Measurements from ENCODE around the gene TRIM31. TPM values are rescaled to one million over a fixed set of nuclear protein-coding genes. Genes with fewer than 3 reads are reported as not detected.

Gene TRIM31
- total and polyA plus RNA-seq, 4 donors: 0.30 to 1.4 (median 0.31) TPM; not detected in 1

DNA sequence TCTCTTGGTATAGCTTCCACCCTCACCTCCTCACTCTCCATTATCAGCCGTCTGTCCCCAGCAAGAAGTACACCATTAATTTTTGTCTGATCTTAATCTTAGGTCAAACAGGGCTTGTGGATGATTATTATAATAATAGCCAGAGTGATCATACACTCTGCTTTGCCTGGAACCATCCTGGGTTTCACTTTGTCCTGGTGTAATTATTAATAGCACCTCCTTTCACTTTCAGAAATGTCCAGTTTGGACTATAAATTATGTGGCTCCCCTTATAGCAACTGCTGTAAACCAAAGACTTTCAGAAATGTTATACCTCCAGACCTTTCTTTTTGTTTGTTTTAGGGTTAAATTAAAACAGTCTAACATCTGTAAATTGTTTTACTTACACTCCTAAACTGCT, 951 bp upstream of the TRIM31 start:
- WGBS, 2 donors: 55 to 81% methylated on average over 1 of the region's 1 CpG
- Histone ChIP-seq H3K27me3 (ENCODE audit: control insufficient read depth in 3 of 3, insufficient read depth in 3 of 3, low read length in 2 of 3) (peaks cover 0 to 54% (median 41%) of the 10 kb centered on the region in 3 donors), H3K9me3 (ENCODE audit: control insufficient read depth in 4 of 4, insufficient read depth in 3 of 4, low read length in 3 of 4) (no peaks in the 10 kb centered on the region), H3K36me3 (ENCODE audit: control insufficient read depth in 4 of 4, insufficient read depth in 4 of 4, low read length in 4 of 4) (no peaks in the 10 kb centered on the region), H3K27ac (ENCODE audit: low read depth in 1 of 2, low read length in 1 of 2) (no peak overlapping the region), H3K9ac (ENCODE audit: insufficient read depth in 1 of 2, low read length in 2 of 2) (no peak overlapping the region), H3K4me3 (no peak overlapping the region), H3K4me1 (ENCODE audit: control insufficient read depth in 5 of 5, insufficient read depth in 5 of 5, low read length in 5 of 5) (no peaks in the 10 kb centered on the region)
- no peak for DNase-seq
- ATAC-seq (ENCODE audit: insufficient read depth, low FRiP score): no peak
- TF ChIP-seq CTCF (IDR thresholded peaks at IDR 0.05; ENCODE audit: control extremely low read depth, extremely low read depth): no peak

DNA sequence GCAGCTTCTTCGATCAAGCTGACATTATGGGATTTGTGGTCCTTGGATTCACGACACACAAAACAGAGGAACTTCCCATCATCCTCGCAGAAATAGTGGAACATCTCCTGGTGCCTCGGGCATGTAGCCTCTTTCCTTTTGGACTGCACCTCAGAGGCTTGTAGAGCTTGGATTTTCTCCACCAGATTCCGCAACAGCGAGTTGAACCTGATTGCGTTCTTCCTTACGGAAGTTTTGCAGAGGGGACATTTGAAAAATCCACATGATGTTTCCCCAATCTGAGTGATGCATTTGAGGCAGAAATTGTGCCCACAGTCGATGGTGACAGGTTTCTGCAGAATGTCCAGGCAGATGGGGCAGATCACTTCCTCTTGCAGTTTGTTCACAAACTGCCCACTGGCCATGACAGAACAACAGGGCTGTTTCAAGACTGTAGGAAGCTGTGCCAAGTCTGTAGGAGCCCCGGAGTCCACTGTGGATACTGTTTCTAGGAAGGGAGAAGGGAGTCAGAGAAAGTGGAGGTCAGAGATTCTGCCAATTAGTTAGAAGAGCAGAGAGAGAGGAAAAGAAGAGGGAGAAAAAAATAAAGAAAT, 392 bp downstream of the TRIM31 start:
- no peaks in the 10 kb centered on the region for H3K36me3 ChIP-seq (ENCODE audit: control insufficient read depth in 4 of 4, insufficient read depth in 4 of 4, low read length in 4 of 4)
- DNase-seq: no peak
- no peaks in the 10 kb centered on the region for H3K9me3 ChIP-seq (ENCODE audit: control insufficient read depth in 4 of 4, insufficient read depth in 3 of 4, low read length in 3 of 4)
- H3K27ac ChIP-seq (ENCODE audit: low read depth in 1 of 2, low read length in 1 of 2): no peak overlapping the region
- H3K27me3 ChIP-seq (ENCODE audit: control insufficient read depth in 3 of 3, insufficient read depth in 3 of 3, low read length in 2 of 3): peaks cover 0 to 65% (median 46%) of the 10 kb centered on the region in 3 donors
- WGBS, 2 donors: 80 to 81% methylated on average over 10 of the region's 10 CpGs
- no peak for ATAC-seq (ENCODE audit: insufficient read depth, low FRiP score)
- no peak overlapping the region for H3K4me3 ChIP-seq
- H3K4me1 ChIP-seq (ENCODE audit: control insufficient read depth in 5 of 5, insufficient read depth in 5 of 5, low read length in 5 of 5): no peaks in the 10 kb centered on the region
- TF ChIP-seq CTCF (IDR thresholded peaks at IDR 0.05; ENCODE audit: control extremely low read depth, extremely low read depth): no peak
- H3K9ac ChIP-seq (ENCODE audit: insufficient read depth in 1 of 2, low read length in 2 of 2): no peak overlapping the region

DNA sequence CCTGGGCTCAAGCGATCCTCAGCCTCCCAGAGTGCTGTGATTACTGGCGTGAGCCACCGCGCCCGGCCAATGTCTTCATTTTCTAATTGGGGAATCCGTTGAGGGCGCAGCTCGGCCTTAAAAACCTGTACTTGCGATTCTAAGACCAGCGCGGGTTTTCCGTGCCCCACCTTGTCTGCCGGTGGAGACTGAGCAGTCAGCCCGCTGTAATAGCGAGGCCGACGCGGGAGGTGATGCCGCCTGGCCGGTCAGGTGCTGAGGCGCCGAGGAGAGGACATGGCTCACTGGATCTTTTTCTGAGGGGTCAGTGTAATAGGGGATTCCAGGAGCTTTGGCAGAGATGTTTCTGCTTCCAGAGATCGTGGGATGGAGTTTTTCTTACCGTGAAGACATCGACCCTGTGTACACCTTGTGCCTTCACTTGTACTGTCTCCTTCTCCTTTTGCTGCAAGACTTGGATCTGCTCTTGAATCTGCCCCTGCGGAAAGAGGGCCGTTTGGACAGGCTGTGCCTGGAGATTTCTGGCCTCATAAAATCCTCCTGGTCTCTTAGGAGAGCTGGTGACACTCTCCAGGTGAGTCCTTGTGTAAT, 1.5 kb downstream of the TRIM31 start:
- no peak for ATAC-seq (ENCODE audit: insufficient read depth, low FRiP score)
- Histone ChIP-seq H3K4me1 (ENCODE audit: control insufficient read depth in 5 of 5, insufficient read depth in 5 of 5, low read length in 5 of 5) (no peaks in the 10 kb centered on the region), H3K36me3 (ENCODE audit: control insufficient read depth in 4 of 4, insufficient read depth in 4 of 4, low read length in 4 of 4) (no peaks in the 10 kb centered on the region), H3K9ac (ENCODE audit: insufficient read depth in 1 of 2, low read length in 2 of 2) (no peak overlapping the region), H3K9me3 (ENCODE audit: control insufficient read depth in 4 of 4, insufficient read depth in 3 of 4, low read length in 3 of 4) (no peaks in the 10 kb centered on the region), H3K27me3 (ENCODE audit: control insufficient read depth in 3 of 3, insufficient read depth in 3 of 3, low read length in 2 of 3) (peaks cover 0 to 68% (median 48%) of the 10 kb centered on the region in 3 donors), H3K4me3 (no peak overlapping the region), H3K27ac (ENCODE audit: low read depth in 1 of 2, low read length in 1 of 2) (no peak overlapping the region)
- TF ChIP-seq CTCF (IDR thresholded peaks at IDR 0.05; ENCODE audit: control extremely low read depth, extremely low read depth): no peak
- no peak for DNase-seq
- WGBS, 2 donors: 52 to 55% methylated on average over 27 of the region's 27 CpGs

Data from lung (tissue), 12 donors.